NCI-H1092 treated with DMSO at 0.1 percent for 48 hours (cell line): ENCODE data around the gene NRDC.

Experiments
- DNase-seq: peaks from one replicate; lab custom pipeline; 2025; lab: John Stamatoyannopoulos, UW

NRDC gene

DNA sequence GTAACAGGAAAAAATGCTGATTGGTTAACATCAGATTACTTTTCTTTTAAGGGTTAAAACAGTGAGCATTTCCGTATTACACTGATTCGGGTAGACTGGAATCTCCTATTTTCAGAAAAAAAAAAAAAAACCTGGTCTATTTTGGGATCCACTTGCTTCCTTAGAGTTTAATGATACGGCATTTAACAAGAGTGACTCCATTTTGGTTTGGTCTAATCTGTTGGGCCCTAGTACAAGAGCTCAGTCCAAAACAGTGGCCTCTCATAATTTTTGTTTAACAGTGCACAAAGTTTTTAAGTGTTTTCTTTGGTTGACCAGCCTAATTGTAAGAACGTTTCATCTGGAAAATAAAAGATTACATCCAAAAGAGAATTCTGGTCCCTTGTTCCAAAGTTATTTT lies 120.2 kb downstream of the NRDC start:
- no peak for DNase-seq

- DNase-seq = no peak
These were observed 122.2 kb downstream of the NRDC start for GRCh38 chr1:51756290-51756689.

DNA sequence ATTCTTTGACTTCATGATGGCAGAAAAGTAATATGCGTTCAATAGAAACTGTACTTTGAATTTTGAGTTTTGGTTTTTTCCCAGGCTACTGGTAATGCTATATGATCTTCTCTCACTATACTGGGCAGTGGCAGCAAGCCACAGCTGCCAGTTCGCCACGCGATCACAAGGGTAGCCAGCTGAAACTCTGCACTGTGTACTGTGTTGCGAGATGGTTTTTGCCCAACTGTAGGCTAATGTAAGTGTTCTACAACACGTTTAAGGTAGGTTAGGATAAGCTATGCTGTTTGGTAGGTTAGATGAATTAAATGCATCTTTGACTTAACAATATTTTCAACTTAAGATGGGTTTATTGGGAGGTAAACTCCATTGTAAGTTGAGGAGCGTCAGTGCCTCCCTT lies 123.1 kb downstream of the NRDC start:
- no peak for DNase-seq

- DNase-seq = no peak
These were observed 123.9 kb downstream of the NRDC start for GRCh38 chr1:51754666-51755065.

GRCh38 chr1:51753969-51754368 lies 124.6 kb downstream of the NRDC start:
- DNase-seq = no peak

GRCh38 chr1:51752073-51752948 lies 126.2 kb downstream of the NRDC start:
- DNase-seq = no peak

DNA sequence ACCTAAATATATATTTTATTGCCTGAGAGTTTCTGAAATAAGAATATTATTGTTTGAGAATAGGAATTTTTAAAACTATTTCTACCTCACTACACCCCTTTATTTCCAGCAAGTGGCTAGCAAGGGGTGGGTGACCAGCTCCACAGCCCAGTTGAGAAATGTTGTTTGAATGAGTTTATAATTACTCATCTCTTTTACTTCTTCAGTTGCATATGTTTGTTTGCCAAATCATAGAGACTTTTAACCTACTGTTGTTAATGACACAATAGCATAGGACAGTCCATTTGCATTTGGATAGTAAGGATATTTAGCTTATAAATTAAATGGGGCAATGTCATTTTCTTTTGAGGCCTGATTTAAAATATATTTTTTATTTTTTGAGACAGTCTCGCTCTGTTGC lies 127.8 kb downstream of the NRDC start:
- DNase-seq = no peak

GRCh38 chr1:51750218-51750617 lies 128.3 kb downstream of the NRDC start:
- no peak for DNase-seq

GRCh38 chr1:51749151-51749550 lies 129.4 kb downstream of the NRDC start:
- DNase-seq = no peak

DNA sequence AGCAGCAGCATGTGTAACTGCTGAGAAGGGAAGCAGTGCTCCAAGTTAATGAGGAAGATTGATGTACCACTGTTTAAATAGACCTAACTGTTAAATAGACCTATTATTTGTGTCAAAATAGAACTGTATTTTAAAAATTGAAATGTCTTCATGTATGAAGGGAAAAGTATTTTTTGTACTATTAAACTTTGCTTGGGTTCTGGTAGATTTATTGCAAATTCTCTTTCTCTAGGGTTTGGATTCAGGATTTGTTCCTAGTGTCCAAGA lies 133.3 kb downstream of the NRDC start:
- DNase-seq = no peak

DNA sequence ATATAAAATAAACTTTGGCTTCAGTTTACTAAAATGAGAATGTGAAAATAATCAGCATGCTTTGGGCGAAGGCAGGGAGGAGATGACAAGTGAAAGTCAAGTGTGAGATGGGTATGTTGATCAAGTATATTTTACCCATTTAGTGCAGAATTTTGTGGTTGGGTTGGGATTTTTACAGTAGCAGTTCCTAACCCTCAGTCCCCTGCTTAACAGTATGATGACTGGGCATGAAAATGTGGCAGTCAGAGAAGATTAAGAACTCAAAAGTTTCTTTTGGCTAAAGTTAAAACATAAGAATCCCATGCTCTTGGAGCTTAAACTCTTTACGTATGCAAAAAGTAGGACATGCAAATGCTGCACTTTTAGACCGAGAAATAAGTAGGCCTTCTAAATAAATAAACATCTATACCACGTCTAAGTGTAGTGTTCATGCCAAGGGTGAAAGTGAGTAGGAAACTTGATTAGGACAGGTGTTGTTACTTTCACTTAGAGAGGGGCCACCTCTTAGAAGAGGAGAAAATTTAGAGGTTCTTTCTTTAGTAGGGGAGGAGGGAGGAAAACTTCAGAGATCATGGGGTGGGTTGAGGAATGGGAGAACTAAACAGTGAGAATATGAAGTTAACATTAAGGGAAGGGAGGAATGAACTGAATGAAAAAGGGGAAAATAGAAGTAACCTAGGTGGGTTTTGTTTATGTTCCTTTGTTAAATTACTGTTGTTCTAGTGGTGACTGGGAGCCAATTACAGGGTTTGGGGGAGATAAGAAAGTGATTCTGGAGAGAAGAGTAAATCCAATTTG lies 133.8 kb downstream of the NRDC start:
- DNase-seq = no peak

DNA sequence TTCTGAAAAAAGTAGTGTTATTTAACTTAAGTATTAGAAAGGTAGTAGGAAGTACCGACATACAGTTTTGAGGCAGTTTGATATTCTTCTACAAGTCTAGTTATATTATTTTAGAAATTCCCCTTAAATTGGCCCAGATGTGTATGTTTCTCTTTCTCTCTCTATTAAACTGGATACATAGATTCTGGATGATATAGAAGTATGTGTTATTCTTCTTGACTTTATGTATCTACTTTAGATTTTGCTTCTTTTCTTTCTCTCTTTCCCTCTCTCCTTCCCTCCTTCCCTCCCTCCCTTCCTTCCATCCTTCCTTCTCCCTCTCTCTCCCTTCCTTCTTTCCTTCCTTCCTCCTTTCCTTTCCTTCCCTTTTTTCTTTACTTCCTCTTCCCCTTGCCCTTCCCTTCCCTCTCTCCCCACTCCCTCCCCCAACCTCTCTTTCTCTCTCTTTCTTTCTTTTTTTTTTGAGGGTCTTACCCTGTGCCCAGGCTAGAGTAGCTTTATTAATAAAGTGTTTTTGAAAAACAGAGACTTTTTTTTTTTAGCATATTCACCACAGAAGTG lies 137.3 kb downstream of the NRDC start:
- no peak for DNase-seq

GRCh38 chr1:51740652-51741051 lies 137.9 kb downstream of the NRDC start:
- DNase-seq = no peak
